Activated T-cell treated with anti-CD3 and anti-CD28 coated beads for 24 hours (primary cell): ENCODE measurements around the gene CASKIN2.

Experiments used
- DNase-seq: peaks from one replicate; pipeline ENCODE4 v3.0.0-alpha.2; 2020; ENCODE audit warnings: low read depth

Gene CASKIN2

GRCh38 chr17:75515496-75516254 lies at the start of gene CASKIN2:
TSS of gene CASKIN2 (minus strand) at chr17:75515537. CDS start at chr17:75513804, 1,733 bp downstream.
- peak; percentile 82 for DNase-seq

GRCh38 chr17:75565066-75565465 lies 49.7 kb upstream of the CASKIN2 start:
- DNase-seq, result no peak

- no peak for DNase-seq
Observed at GRCh38 chr17:75564195-75564594, 48.9 kb upstream of the CASKIN2 start.

- no peak for DNase-seq
Observed at GRCh38 chr17:75563063-75563758, 47.9 kb upstream of the CASKIN2 start.

GRCh38 chr17:75561927-75562603 lies 46.7 kb upstream of the CASKIN2 start:
- no peak for DNase-seq

- no peak for DNase-seq
Observed at GRCh38 chr17:75559958-75560533, 44.7 kb upstream of the CASKIN2 start.

- no peak for DNase-seq
Observed at GRCh38 chr17:75558666-75559530, 43.6 kb upstream of the CASKIN2 start.

GRCh38 chr17:75557852-75558665 lies 42.7 kb upstream of the CASKIN2 start:
- no peak for DNase-seq

- DNase-seq, result no peak
Observed at GRCh38 chr17:75557075-75557851, 41.9 kb upstream of the CASKIN2 start.

GRCh38 chr17:75555679-75556153 lies 40.4 kb upstream of the CASKIN2 start:
- DNase-seq, result no peak

GRCh38 chr17:75553295-75554110 lies 38.2 kb upstream of the CASKIN2 start:
- no peak for DNase-seq

GRCh38 chr17:75552425-75553294 lies 37.3 kb upstream of the CASKIN2 start:
- DNase-seq, result no peak

GRCh38 chr17:75551266-75551665 lies 35.9 kb upstream of the CASKIN2 start:
- no peak for DNase-seq

GRCh38 chr17:75550139-75550465 lies 34.8 kb upstream of the CASKIN2 start:
- no peak for DNase-seq

GRCh38 chr17:75549246-75550138 lies 34.2 kb upstream of the CASKIN2 start:
- DNase-seq, result no peak

- no peak for DNase-seq
Observed at GRCh38 chr17:75548813-75549212, 33.5 kb upstream of the CASKIN2 start.

- DNase-seq, result no peak
Observed at GRCh38 chr17:75547091-75547490, 31.8 kb upstream of the CASKIN2 start.
